ENCODE measurements around the gene RPS8. TPM values are rescaled to one million over a fixed set of nuclear protein-coding genes. Genes with fewer than 3 reads are reported as not detected.

The RPS8 gene
- total and polyA plus RNA-seq, 2 donors from 2014 or later = 1,449 to 1,538 TPM

- no peak overlapping the region for H3K4me3 ChIP-seq (ENCODE audit: low read length in 3 of 3)
- no peak overlapping the region for H3K27ac ChIP-seq (ENCODE audit: low read depth in 2 of 2, low read length in 2 of 2)
- DNase-seq (no peak), FAIRE-seq (no peak)
- no peak for TF ChIP-seq CTCF (IDR thresholded peaks at IDR 0.05; ENCODE audit: borderline replicate concordance, extremely low read depth, insufficient read depth)
- no peaks in the 10 kb centered on the region for H3K27me3 ChIP-seq (ENCODE audit: control insufficient read depth, insufficient read depth, low read length)
- no peak overlapping the region for H3K9ac ChIP-seq (ENCODE audit: low read length in 3 of 3)
- no peaks in the 10 kb centered on the region for H3K9me3 ChIP-seq (ENCODE audit: control insufficient read depth in 2 of 3, insufficient read depth in 1 of 3, low read length in 3 of 3)
- H3K4me1 ChIP-seq (ENCODE audit: control insufficient read depth in 2 of 3, insufficient read depth in 2 of 3, low read depth in 1 of 3, low read length in 3 of 3) = peaks cover 0 to 6% (median 5%) of the 10 kb centered on the region in 3 donors
- no peaks in the 10 kb centered on the region for H3K36me3 ChIP-seq (ENCODE audit: control insufficient read depth in 2 of 3, insufficient read depth in 3 of 3, low read length in 3 of 3)
- intact Hi-C loops (cut with DNase I) = no loop called here
These were observed 32.1 kb upstream of the RPS8 start for GRCh38 chr1:44743211-44743610.

- TF ChIP-seq CTCF (IDR thresholded peaks at IDR 0.05; ENCODE audit: borderline replicate concordance, extremely low read depth, insufficient read depth) = no peak
- no peaks in the 10 kb centered on the region for H3K27me3 ChIP-seq (ENCODE audit: control insufficient read depth, insufficient read depth, low read length)
- no peak overlapping the region for H3K27ac ChIP-seq (ENCODE audit: low read depth in 2 of 2, low read length in 2 of 2)
- H3K9ac ChIP-seq (ENCODE audit: low read length in 3 of 3) = no peak overlapping the region
- no peak overlapping the region for H3K4me3 ChIP-seq (ENCODE audit: low read length in 3 of 3)
- no peak for DNase-seq
- intact Hi-C loops (cut with DNase I) = no loop called here
- FAIRE-seq = no peak
- H3K36me3 ChIP-seq (ENCODE audit: control insufficient read depth in 2 of 3, insufficient read depth in 3 of 3, low read length in 3 of 3) = no peaks in the 10 kb centered on the region
- H3K4me1 ChIP-seq (ENCODE audit: control insufficient read depth in 2 of 3, insufficient read depth in 2 of 3, low read depth in 1 of 3, low read length in 3 of 3) = no peaks in the 10 kb centered on the region
- no peaks in the 10 kb centered on the region for H3K9me3 ChIP-seq (ENCODE audit: control insufficient read depth in 2 of 3, insufficient read depth in 1 of 3, low read length in 3 of 3)
These were observed 27.5 kb upstream of the RPS8 start for GRCh38 chr1:44747878-44748277.

GRCh38 chr1:44757420-44757819 lies 17.9 kb upstream of the RPS8 start:
- Histone ChIP-seq H3K9ac (ENCODE audit: low read length in 3 of 3) (no peak overlapping the region), H3K4me1 (ENCODE audit: control insufficient read depth in 2 of 3, insufficient read depth in 2 of 3, low read depth in 1 of 3, low read length in 3 of 3) (no peaks in the 10 kb centered on the region), H3K4me3 (ENCODE audit: low read length in 3 of 3) (no peak overlapping the region), H3K27ac (ENCODE audit: low read depth in 2 of 2, low read length in 2 of 2) (no peak overlapping the region), H3K9me3 (ENCODE audit: control insufficient read depth in 2 of 3, insufficient read depth in 1 of 3, low read length in 3 of 3) (no peaks in the 10 kb centered on the region), H3K27me3 (ENCODE audit: control insufficient read depth, insufficient read depth, low read length) (no peaks in the 10 kb centered on the region), H3K36me3 (ENCODE audit: control insufficient read depth in 2 of 3, insufficient read depth in 3 of 3, low read length in 3 of 3) (no peaks in the 10 kb centered on the region)
- no peak for TF ChIP-seq CTCF (IDR thresholded peaks at IDR 0.05; ENCODE audit: borderline replicate concordance, extremely low read depth, insufficient read depth)
- no peak for DNase-seq
- FAIRE-seq = no peak
- intact Hi-C loops (cut with DNase I) = no loop called here

- DNase-seq = no peak
- no peak overlapping the region for H3K9ac ChIP-seq (ENCODE audit: low read length in 3 of 3)
- no peaks in the 10 kb centered on the region for H3K4me1 ChIP-seq (ENCODE audit: control insufficient read depth in 2 of 3, insufficient read depth in 2 of 3, low read depth in 1 of 3, low read length in 3 of 3)
- no peak overlapping the region for H3K4me3 ChIP-seq (ENCODE audit: low read length in 3 of 3)
- no peaks in the 10 kb centered on the region for H3K9me3 ChIP-seq (ENCODE audit: control insufficient read depth in 2 of 3, insufficient read depth in 1 of 3, low read length in 3 of 3)
- no peak for TF ChIP-seq CTCF (IDR thresholded peaks at IDR 0.05; ENCODE audit: borderline replicate concordance, extremely low read depth, insufficient read depth)
- H3K27ac ChIP-seq (ENCODE audit: low read depth in 2 of 2, low read length in 2 of 2) = no peak overlapping the region
- no peaks in the 10 kb centered on the region for H3K27me3 ChIP-seq (ENCODE audit: control insufficient read depth, insufficient read depth, low read length)
- intact Hi-C loops (cut with DNase I) = no loop called here
- H3K36me3 ChIP-seq (ENCODE audit: control insufficient read depth in 2 of 3, insufficient read depth in 3 of 3, low read length in 3 of 3) = no peaks in the 10 kb centered on the region
- FAIRE-seq = no peak
These were observed 16.3 kb upstream of the RPS8 start for GRCh38 chr1:44759077-44759476.

All from kidney (tissue), 14 donors.